Coronary artery (tissue), 2 donors: Measurements from ENCODE around the gene GDPD2.
"Not testable (repeated sequence)": the region's sequence is repeated elsewhere in the genome, so short reads cannot be mapped to it uniquely, and the experiment has no call there.

ENCODE experiments used
- DNase-seq: peaks from one replicate; pipeline ENCODE4 v3.0.0-alpha.2; 2017; ENCODE audit warnings: low spot score
- H3K27ac ChIP-seq, 2 donors: fragments of 200-600 bp; sonication (generic); one replicate each; pipeline ENCODE4 v1.5.1; 2016 to 2019
- H3K4me3 ChIP-seq: fragments of 200-600 bp; sonication (generic); 2 replicates; pipeline ENCODE4 v1.5.1; 2016; ENCODE audit warnings: mild to moderate bottlenecking, moderate library complexity
- CTCF ChIP-seq: fragments of 200-600 bp; sonication (generic); IDR thresholded peaks from one replicate; pipeline ENCODE4 v1.5.1; 2019; ENCODE audit warnings: antibody characterized with exemption

Gene GDPD2

GRCh38 chrX:70422851-70423341 lies at the start of gene GDPD2:
Gene GDPD2, plus strand, starts transcription at chrX:70423314. Its CDS starts 1,671 bp downstream, at chrX:70424985.
- no peak for TF ChIP-seq CTCF
- Histone ChIP-seq H3K4me3 (no peak within 1 kb of the TSS), H3K27ac (no peak within 1 kb of the TSS)
- DNase-seq, result no peak

- DNase-seq, result no peak
These were observed 36.9 kb upstream of the GDPD2 start for GRCh38 chrX:70386235-70386634.

GRCh38 chrX:70398899-70399298 lies 24.2 kb upstream of the GDPD2 start:
- Histone ChIP-seq H3K27ac (no peak overlapping the region), H3K4me3 (no peak overlapping the region)
- TF ChIP-seq CTCF, result no peak
- no peak for DNase-seq

More at GRCh38 chrX:70386235-70386634, 36.9 kb upstream of the GDPD2 start:
- Histone ChIP-seq H3K4me3 (no peak overlapping the region), H3K27ac (no peak overlapping the region)
- no peak for TF ChIP-seq CTCF

- H3K27ac ChIP-seq, DNase-seq, H3K4me3 ChIP-seq: not testable (repeated sequence)
These were observed 22.9 kb upstream of the GDPD2 start for GRCh38 chrX:70400181-70400580.

GRCh38 chrX:70402721-70403120 lies 20.4 kb upstream of the GDPD2 start:
- TF ChIP-seq CTCF, result no peak
- no peak for DNase-seq
- no peak overlapping the region for H3K4me3 ChIP-seq
- H3K27ac ChIP-seq, result no peak overlapping the region

- H3K4me3 ChIP-seq, result no peak overlapping the region
- no peak for DNase-seq
- no peak overlapping the region for H3K27ac ChIP-seq
- TF ChIP-seq CTCF, result no peak
These were observed 18.1 kb upstream of the GDPD2 start for GRCh38 chrX:70405003-70405402.

- DNase-seq, result no peak
- TF ChIP-seq CTCF, result no peak
- H3K27ac ChIP-seq, result no peak overlapping the region
These were observed 12.2 kb upstream of the GDPD2 start for GRCh38 chrX:70410921-70411320.

GRCh38 chrX:70411475-70411874 lies 11.6 kb upstream of the GDPD2 start:
- DNase-seq, result no peak
- no peak for TF ChIP-seq CTCF
- Histone ChIP-seq H3K27ac (no peak overlapping the region), H3K4me3 (no peak overlapping the region)

More at GRCh38 chrX:70410921-70411320, 12.2 kb upstream of the GDPD2 start:
- H3K4me3 ChIP-seq, result no peak overlapping the region
